ENCODE results near the gene NPSR1. TPM values are rescaled to one million over a fixed set of nuclear protein-coding genes. Genes with fewer than 3 reads are reported as not detected.

The NPSR1 gene
- total and polyA plus RNA-seq, 8 donors: not detected

GRCh38 chr7:34675749-34676374 lies 17.8 kb downstream of the NPSR1 start:
- no peaks in the 10 kb centered on the region for H3K27me3 ChIP-seq
- H3K9me3 ChIP-seq: no peaks in the 10 kb centered on the region
- ATAC-seq (peak in 3 of 4 donors; percentile 44 to 57 (median 54)), FAIRE-seq (no peak), DNase-seq (peak in 1 of 6 donors; percentile 14)
- H3K36me3 ChIP-seq: no peaks in the 10 kb centered on the region
- no peak overlapping the region for H3K27ac ChIP-seq
- H3K4me1 ChIP-seq: no peaks in the 10 kb centered on the region
- TF ChIP-seq CTCF (IDR thresholded peaks at IDR 0.05): peak in 3 of 4 donors; percentile 21 to 45 (median 41)
- no peak overlapping the region for H3K4me3 ChIP-seq
- intact Hi-C loops (cut with DNase I): no loop called here
- 21 to 55% methylated on average over 2 of the region's 2 CpGs for WGBS, 2 donors

GRCh38 chr7:34677491-34677890 lies 19.5 kb downstream of the NPSR1 start:
- Histone ChIP-seq H3K9me3 (no peaks in the 10 kb centered on the region), H3K27me3 (no peaks in the 10 kb centered on the region), H3K4me3 (no peak overlapping the region), H3K36me3 (no peaks in the 10 kb centered on the region), H3K27ac (no peak overlapping the region), H3K4me1 (no peaks in the 10 kb centered on the region)
- intact Hi-C loops (cut with DNase I): no loop called here
- WGBS, 2 donors: 30 to 52% methylated on average over 2 of the region's 2 CpGs
- FAIRE-seq: no peak
- no peak for TF ChIP-seq CTCF (IDR thresholded peaks at IDR 0.05)
- no peak for DNase-seq
- ATAC-seq: no peak

- intact Hi-C loops (cut with DNase I): loop anchor here in 1 of 3 donors (10.0 kb wide), 1 partner anchor 147 kb away; no protein-coding TSS in a partner anchor
- Histone ChIP-seq H3K36me3 (no peaks in the 10 kb centered on the region), H3K9me3 (no peaks in the 10 kb centered on the region), H3K27ac (no peak overlapping the region), H3K4me3 (no peak overlapping the region), H3K27me3 (no peaks in the 10 kb centered on the region), H3K4me1 (no peaks in the 10 kb centered on the region)
- ATAC-seq (no peak), DNase-seq (no peak), FAIRE-seq (no peak)
- no peak for TF ChIP-seq CTCF (IDR thresholded peaks at IDR 0.05)
- 78 to 79% methylated on average over 2 of the region's 2 CpGs for WGBS, 2 donors
Observed at GRCh38 chr7:34687529-34687928, 29.5 kb downstream of the NPSR1 start.

- ATAC-seq (no peak), DNase-seq (no peak), FAIRE-seq (no peak)
- Histone ChIP-seq H3K36me3 (no peaks in the 10 kb centered on the region), H3K4me1 (no peaks in the 10 kb centered on the region), H3K27me3 (no peaks in the 10 kb centered on the region), H3K4me3 (no peak overlapping the region), H3K9me3 (no peaks in the 10 kb centered on the region), H3K27ac (no peak overlapping the region)
- 97 to 100% methylated on average over 1 of the region's 1 CpG for WGBS, 2 donors
- intact Hi-C loops (cut with DNase I): no loop called here
- no peak for TF ChIP-seq CTCF (IDR thresholded peaks at IDR 0.05)
Observed at GRCh38 chr7:34696415-34696814, 38.4 kb downstream of the NPSR1 start.

GRCh38 chr7:34709771-34710170 lies 51.8 kb downstream of the NPSR1 start:
- no peak for TF ChIP-seq CTCF (IDR thresholded peaks at IDR 0.05)
- Histone ChIP-seq H3K27me3 (no peaks in the 10 kb centered on the region), H3K9me3 (no peaks in the 10 kb centered on the region), H3K4me1 (no peaks in the 10 kb centered on the region), H3K36me3 (no peaks in the 10 kb centered on the region), H3K27ac (no peak overlapping the region), H3K4me3 (no peak overlapping the region)
- DNase-seq: no peak
- no peak for FAIRE-seq
- no peak for ATAC-seq
- WGBS, 2 donors: 49 to 52% methylated on average over 2 of the region's 2 CpGs
- intact Hi-C loops (cut with DNase I): no loop called here
